Esophagus (tissue), 2 donors: ENCODE measurements around the gene OTOS. TPM values are rescaled to one million over a fixed set of nuclear protein-coding genes. Genes with fewer than 3 reads are reported as not detected.

Experiments
- H3K27ac ChIP-seq, 2 donors: one replicate each; pipeline ENCODE4 v1.5.1; 2013; ENCODE audit warnings: low read depth in 2 of 2, mild to moderate bottlenecking in 2 of 2, inconsistent platforms in 1 of 2, low read length in 1 of 2, moderate library complexity in 1 of 2
- H3K27me3 ChIP-seq, 2 donors: one replicate each; pipeline ENCODE4 v1.6.1; 2013; ENCODE audit warnings: low read length in 2 of 2, control low read depth in 1 of 2, mild to moderate bottlenecking in 1 of 2; ENCODE audit not compliant: insufficient read depth in 2 of 2, control insufficient read depth in 1 of 2
- H3K36me3 ChIP-seq, 2 donors: one replicate each; pipeline ENCODE4 v1.6.1; 2013; ENCODE audit warnings: low read length in 1 of 2; ENCODE audit not compliant: control insufficient read depth in 2 of 2, insufficient read depth in 2 of 2
- H3K4me1 ChIP-seq, 2 donors: one replicate each; pipeline ENCODE4 v1.6.1; 2013; ENCODE audit warnings: low read length in 1 of 2; ENCODE audit not compliant: control insufficient read depth in 2 of 2, insufficient read depth in 2 of 2
- H3K4me3 ChIP-seq, 2 donors: one replicate each; pipeline ENCODE4 v1.5.1; 2013; ENCODE audit warnings: low read length in 2 of 2, mild to moderate bottlenecking in 2 of 2, low read depth in 1 of 2, moderate library complexity in 1 of 2
- H3K9me3 ChIP-seq, 2 donors: one replicate each; pipeline ENCODE4 v1.6.1; 2013; ENCODE audit warnings: mild to moderate bottlenecking in 2 of 2, low read depth in 1 of 2, low read length in 1 of 2, moderate library complexity in 1 of 2; ENCODE audit not compliant: control insufficient read depth in 2 of 2, insufficient read depth in 1 of 2
- WGBS, 2 donors: extraction: QIAGEN DNeasy Blood & Tissue Kit; methylation state at CpG; one replicate each; pipeline ENCODE4 v1.1.7; 2013; 5-methylcytosine and 5-hydroxymethylcytosine counted together
- polyA plus RNA-seq, 2 donors: library from polyadenylated mRNA; stranded (reverse); fragments of 200-250 nt; gene quantifications; one replicate each; pipeline ENCODE4 v1.2.3, GENCODE V29; 2013
- donor health status: healthy with polysubstance abuse.
- donor health status: Bipolar disorder and iron deficiency.

The OTOS gene
- polyA plus RNA-seq, 2 donors, result not detected

DNA sequence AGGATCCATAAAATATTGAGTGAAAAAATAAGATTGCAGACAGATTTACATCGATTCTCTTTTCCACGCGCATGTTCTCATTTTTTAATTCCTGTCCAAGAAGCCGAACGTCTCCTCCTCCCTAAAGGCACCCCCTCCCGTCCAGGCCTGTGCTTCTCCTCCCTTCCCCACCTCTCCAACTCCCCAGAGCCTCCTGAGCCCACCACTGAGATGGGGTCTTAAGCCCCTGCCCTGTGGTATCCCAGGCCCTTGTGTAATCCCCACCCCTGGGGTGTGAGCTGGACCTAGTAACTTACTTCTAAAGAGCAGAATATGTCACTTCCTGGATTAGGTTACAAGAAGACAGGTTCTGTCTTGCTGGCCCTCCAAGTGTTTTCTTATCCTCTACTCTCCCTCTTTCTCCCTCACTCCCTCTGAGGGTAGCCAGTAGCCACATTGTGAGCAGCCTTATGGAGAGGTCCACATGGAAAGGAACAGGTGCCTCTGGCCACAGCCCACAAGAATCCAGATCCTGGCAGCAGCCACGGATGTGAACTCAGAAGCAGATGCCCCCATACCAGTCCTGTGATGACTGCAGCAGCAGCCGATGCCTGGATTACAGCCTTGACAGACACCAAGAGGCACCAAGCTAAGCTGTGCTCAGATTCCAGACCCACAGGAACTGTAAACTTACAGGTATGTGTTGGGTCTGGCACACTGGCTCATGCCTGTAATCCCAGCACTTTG is 39.6 kb upstream of the OTOS start:
- no peaks in the 10 kb centered on the region for H3K27me3 ChIP-seq
- WGBS, 2 donors, result 56 to 65% methylated on average over 8 of the region's 8 CpGs
- H3K36me3 ChIP-seq, result no peaks in the 10 kb centered on the region
- H3K9me3 ChIP-seq, result no peaks in the 10 kb centered on the region
- peaks cover 0 to 6% of the 10 kb centered on the region in 2 donors for H3K4me1 ChIP-seq
- H3K4me3 ChIP-seq, result no peak overlapping the region
- no peak overlapping the region for H3K27ac ChIP-seq

DNA sequence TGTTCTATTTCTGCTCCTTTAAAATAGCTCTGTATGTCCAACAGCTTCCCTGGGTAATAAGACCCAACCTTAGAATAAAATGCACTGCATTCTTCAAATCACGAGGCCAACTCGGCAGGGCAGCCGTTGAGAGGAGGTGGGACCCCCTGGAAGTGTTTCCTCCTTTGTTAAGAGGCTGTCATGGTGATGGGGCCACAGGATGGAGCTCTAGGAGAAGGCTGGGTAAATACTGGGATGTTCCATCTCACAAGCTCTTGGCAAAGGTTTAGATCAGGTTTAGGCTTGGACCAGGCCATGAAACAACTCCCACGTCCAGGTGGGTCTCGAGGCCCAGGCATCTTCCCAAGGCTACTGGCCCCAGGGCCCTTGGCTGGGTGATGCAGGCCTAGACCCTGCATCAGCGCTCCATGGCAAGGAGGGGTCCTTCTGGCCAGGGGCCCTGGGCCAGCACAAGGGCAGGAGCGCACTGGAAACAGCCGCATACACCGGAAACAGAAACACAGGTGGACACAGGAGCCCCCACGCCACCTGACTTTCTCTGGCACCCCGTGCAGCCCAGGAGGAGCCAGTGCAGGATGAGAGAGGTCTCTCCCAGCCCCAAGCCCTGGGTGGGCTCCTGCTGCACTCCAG is 38.8 kb upstream of the OTOS start:
- H3K27me3 ChIP-seq, result no peaks in the 10 kb centered on the region
- H3K4me3 ChIP-seq, result no peak overlapping the region
- H3K4me1 ChIP-seq, result peaks cover 0 to 6% of the 10 kb centered on the region in 2 donors
- H3K27ac ChIP-seq, result no peak overlapping the region
- no peaks in the 10 kb centered on the region for H3K9me3 ChIP-seq
- WGBS, 2 donors, result 76 to 80% methylated on average over 11 of the region's 11 CpGs
- no peaks in the 10 kb centered on the region for H3K36me3 ChIP-seq

DNA sequence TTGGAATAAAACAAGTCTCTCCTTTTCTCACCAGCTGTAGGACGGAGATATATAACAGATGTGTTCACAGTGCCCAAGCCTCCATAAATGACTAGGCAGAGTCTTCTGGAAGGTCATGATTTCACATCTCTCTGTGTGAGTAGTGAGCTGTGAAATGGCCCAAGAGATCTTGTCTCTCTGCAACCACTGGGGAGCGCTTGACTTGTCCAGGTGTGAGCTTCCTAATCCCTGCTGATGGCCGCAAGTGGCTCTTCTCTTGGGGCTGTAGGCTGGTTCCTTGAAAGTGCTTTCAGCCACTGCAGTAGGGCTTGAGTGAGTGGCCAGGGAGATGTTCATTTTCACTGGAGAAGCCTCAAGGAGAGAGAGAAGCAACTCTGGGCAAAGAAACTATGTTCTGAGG is 38.1 kb upstream of the OTOS start:
- WGBS, 2 donors, result 82 to 85% methylated on average over 3 of the region's 3 CpGs
- H3K27me3 ChIP-seq, result no peaks in the 10 kb centered on the region
- no peaks in the 10 kb centered on the region for H3K36me3 ChIP-seq
- H3K4me1 ChIP-seq, result peaks cover 0 to 6% of the 10 kb centered on the region in 2 donors
- H3K27ac ChIP-seq, result no peak overlapping the region
- H3K9me3 ChIP-seq, result no peaks in the 10 kb centered on the region
- H3K4me3 ChIP-seq, result no peak overlapping the region

DNA sequence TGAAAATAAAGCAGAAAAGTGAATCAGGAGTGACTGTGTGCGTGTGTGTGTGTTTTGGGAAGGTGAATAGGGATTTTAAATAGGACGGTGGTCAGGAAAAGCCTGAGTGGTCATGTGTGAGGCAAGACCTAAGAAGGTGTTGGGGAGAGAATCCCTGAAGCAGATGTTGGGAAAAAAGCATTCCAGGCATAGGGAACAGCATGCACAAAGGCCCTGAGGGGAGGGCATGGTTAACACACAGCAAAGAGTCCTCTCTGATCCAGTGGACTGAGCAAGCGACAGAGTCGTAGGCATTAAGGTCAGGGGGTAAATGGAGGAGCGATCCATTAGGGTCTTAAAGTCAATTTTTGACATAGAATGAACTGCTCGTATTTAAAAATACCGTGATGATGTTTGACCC is 34.0 kb upstream of the OTOS start:
- H3K9me3 ChIP-seq, result no peaks in the 10 kb centered on the region
- peaks cover 0 to 2% of the 10 kb centered on the region in 2 donors for H3K4me1 ChIP-seq
- 70 to 72% methylated on average over 7 of the region's 7 CpGs for WGBS, 2 donors
- H3K36me3 ChIP-seq, result no peaks in the 10 kb centered on the region
- no peak overlapping the region for H3K27ac ChIP-seq
- no peaks in the 10 kb centered on the region for H3K27me3 ChIP-seq
- no peak overlapping the region for H3K4me3 ChIP-seq

- H3K27me3 ChIP-seq, result no peaks in the 10 kb centered on the region
- H3K9me3 ChIP-seq, result no peaks in the 10 kb centered on the region
- no peaks in the 10 kb centered on the region for H3K36me3 ChIP-seq
- H3K27ac ChIP-seq, result no peak overlapping the region
- H3K4me1 ChIP-seq, result no peaks in the 10 kb centered on the region
- WGBS, 2 donors, result 65% methylated on average over 13 of the region's 13 CpGs
- no peak overlapping the region for H3K4me3 ChIP-seq
Measured at GRCh38 chr2:240172071-240172895, 31.8 kb upstream of the OTOS start.

DNA sequence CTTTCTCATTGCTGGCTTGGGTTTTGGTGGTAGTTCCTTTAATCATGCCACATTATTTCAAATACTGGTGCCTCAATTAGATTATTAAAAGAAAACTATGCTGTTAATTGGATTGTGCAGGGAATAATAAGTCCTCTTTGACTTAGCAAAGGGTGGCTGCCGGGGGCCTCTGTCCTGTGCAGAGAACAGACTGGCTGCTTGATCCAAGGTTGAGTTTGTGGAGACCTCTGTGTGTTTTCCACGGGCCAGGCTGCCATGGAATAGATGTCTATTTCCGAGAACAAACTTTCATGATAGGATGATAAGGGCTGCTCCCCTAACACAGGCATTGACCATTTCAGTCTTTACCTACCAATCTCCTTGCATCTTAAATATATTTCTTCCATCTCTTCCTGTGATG is 30.4 kb upstream of the OTOS start:
- Histone ChIP-seq H3K4me3 (no peak overlapping the region), H3K9me3 (no peaks in the 10 kb centered on the region), H3K27ac (no peak overlapping the region), H3K36me3 (no peaks in the 10 kb centered on the region), H3K27me3 (no peaks in the 10 kb centered on the region), H3K4me1 (no peaks in the 10 kb centered on the region)
- 75 to 76% methylated on average over 3 of the region's 3 CpGs for WGBS, 2 donors

- Histone ChIP-seq H3K4me3 (no peak overlapping the region), H3K4me1 (no peaks in the 10 kb centered on the region), H3K27ac (no peak overlapping the region), H3K9me3 (no peaks in the 10 kb centered on the region), H3K27me3 (no peaks in the 10 kb centered on the region), H3K36me3 (no peaks in the 10 kb centered on the region)
- WGBS, 2 donors, result 47 to 49% methylated on average over 6 of the region's 6 CpGs
Measured at GRCh38 chr2:240170354-240170735, 29.9 kb upstream of the OTOS start.

DNA sequence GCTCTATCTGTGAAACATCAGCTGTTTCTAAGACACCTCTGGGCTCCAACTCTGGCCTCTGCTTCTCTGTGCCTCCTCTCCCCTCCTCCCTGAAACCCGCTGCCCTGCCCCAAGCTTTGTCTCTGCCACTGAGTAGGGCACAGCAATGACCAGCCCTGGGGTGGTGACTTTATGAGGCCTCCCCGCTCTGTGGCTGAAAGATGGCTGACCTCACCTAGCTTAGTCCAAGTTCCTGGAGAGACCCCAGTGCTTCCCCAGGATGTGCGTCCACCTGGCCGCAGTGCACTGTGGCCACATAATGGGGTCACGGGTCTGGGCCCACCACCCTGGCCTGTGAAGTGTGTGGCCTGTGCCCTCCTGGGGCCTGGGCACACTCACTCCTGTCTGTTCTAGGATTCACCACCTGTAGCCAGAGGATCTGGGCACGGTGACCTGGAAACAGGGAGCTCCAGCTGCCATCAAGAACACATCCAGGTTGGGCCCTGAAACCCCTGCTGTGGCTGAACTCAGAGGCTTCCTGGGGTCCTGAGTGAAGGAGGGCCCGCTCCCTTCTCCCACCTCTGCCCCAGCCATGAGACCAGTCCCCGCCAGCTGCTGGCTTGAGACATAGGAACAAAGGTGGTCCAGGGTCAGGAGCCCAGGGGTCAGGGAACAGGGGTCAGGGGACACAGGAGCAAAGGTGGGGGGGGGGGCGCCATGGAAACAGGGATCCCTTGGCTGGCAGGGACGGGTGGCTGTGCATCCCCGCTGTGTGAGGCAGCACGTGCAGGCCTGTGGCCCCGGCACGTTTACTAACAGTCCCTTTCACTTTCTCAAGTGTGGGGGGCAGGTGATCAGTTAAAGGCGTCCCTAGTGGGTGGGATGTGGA is 29.3 kb upstream of the OTOS start:
- WGBS, 2 donors, result 80 to 83% methylated on average over 15 of the region's 15 CpGs

More for the DNA sequence above, 29.3 kb upstream of the OTOS start:
- Histone ChIP-seq H3K4me1 (no peaks in the 10 kb centered on the region), H3K27me3 (no peaks in the 10 kb centered on the region), H3K36me3 (no peaks in the 10 kb centered on the region), H3K9me3 (no peaks in the 10 kb centered on the region), H3K4me3 (no peak overlapping the region), H3K27ac (no peak overlapping the region)
